Thyroid gland (tissue), 4 donors: ENCODE data around the gene HIVEP3. TPM values are rescaled to one million over a fixed set of nuclear protein-coding genes. Genes with fewer than 3 reads are reported as not detected.

Experiments
- DNase-seq, 2 donors: peaks; one replicate each; pipeline ENCODE4 v3.0.0-alpha.2; 2019
- H3K27ac ChIP-seq, 3 donors: fragments of 200-600 bp; sonication (generic); 1 replicate in 2 of 3; 2 replicates in 1 of 3; pipeline ENCODE4 v1.5.1; 2016 to 2019; ENCODE audit warnings: mild to moderate bottlenecking in 1 of 3, moderate library complexity in 1 of 3
- H3K27me3 ChIP-seq: fragments of 200-600 bp; sonication (generic); one replicate; pipeline ENCODE4 v1.5.1; 2019
- H3K36me3 ChIP-seq, 2 donors: fragments of 200-600 bp; sonication (generic); one replicate each; pipeline ENCODE4 v1.5.1; 2016 to 2019
- H3K4me1 ChIP-seq, 2 donors: fragments of 200-600 bp; sonication (generic); one replicate each; pipeline ENCODE4 v1.5.1; 2017 to 2019
- H3K4me3 ChIP-seq, 3 donors: fragments of 200-600 bp; sonication (generic); replicated peaks in 1 of 3; 1 replicate in 2 of 3; 2 replicates in 1 of 3; pipeline ENCODE4 v1.5.1; 2016; ENCODE audit warnings: mild to moderate bottlenecking in 1 of 3
- H3K9me3 ChIP-seq: fragments of 200-600 bp; sonication (generic); one replicate; pipeline ENCODE4 v1.5.1; 2017
- CTCF ChIP-seq, 6 experiments: fragments of 200-600 bp in 3 of 6; fragments of 450-650 bp in 3 of 6; sonication (generic) in 3 of 6; IDR thresholded peaks; one replicate each; pipeline ENCODE4 v1.5.1; 2016 to 2019; ENCODE audit warnings: antibody characterized with exemption in 6 of 6, mild to moderate bottlenecking in 2 of 6, inconsistent platforms in 1 of 6, moderate library complexity in 1 of 6
- POLR2A ChIP-seq, 2 donors: fragments of 450-650 bp; IDR thresholded peaks; one replicate each; pipeline ENCODE4 v1.6.1; 2017; ENCODE audit warnings: antibody characterized with exemption in 2 of 2, mild to moderate bottlenecking in 2 of 2, moderate library complexity in 1 of 2
- WGBS, 2 donors: methylation state at CpG; one replicate each; pipeline ENCODE4 v1.1.5; 2017; 5-methylcytosine and 5-hydroxymethylcytosine counted together
- intact Hi-C: fragments of 100-400 bp; cut with DNase I; formaldehyde crosslinking; loops from one replicate; pipeline ENCODE4 v1.15.1; 2023
- total RNA-seq, 4 donors: library from RNA; depleted of rRNA; stranded (reverse); fragments of >200 nt; gene quantifications; one replicate each; pipeline ENCODE4 v1.2.3, GENCODE V29; 2016

Gene HIVEP3
- total RNA-seq, 4 donors from 2014 or later, result 9.7 to 13.5 (median 12.5) TPM

- intact Hi-C loops, result no loop called here
- peaks cover 0 to 8% of the 10 kb centered on the region in 2 donors for H3K4me1 ChIP-seq
- no peaks in the 10 kb centered on the region for H3K9me3 ChIP-seq
- H3K27ac ChIP-seq, result no peak overlapping the region
- no peaks in the 10 kb centered on the region for H3K36me3 ChIP-seq
- no peak for TF ChIP-seq POLR2A (IDR thresholded peaks at IDR 0.05)
- no peak for TF ChIP-seq CTCF (IDR thresholded peaks at IDR 0.05)
- WGBS, 2 donors, result 91 to 92% methylated on average over 4 of the region's 4 CpGs
- no peak for DNase-seq
- no peaks in the 10 kb centered on the region for H3K27me3 ChIP-seq
- H3K4me3 ChIP-seq, result no peak overlapping the region
These were observed 46.6 kb downstream of the HIVEP3 start for GRCh38 chr1:41872074-41872473.

- no peak for TF ChIP-seq POLR2A (IDR thresholded peaks at IDR 0.05)
- no peak for TF ChIP-seq CTCF (IDR thresholded peaks at IDR 0.05)
- Histone ChIP-seq H3K4me3 (no peak overlapping the region), H3K27ac (no peak overlapping the region), H3K27me3 (no peaks in the 10 kb centered on the region), H3K36me3 (no peaks in the 10 kb centered on the region), H3K4me1 (peaks cover 0 to 9% of the 10 kb centered on the region in 2 donors), H3K9me3 (no peaks in the 10 kb centered on the region)
- no peak for DNase-seq
- 69 to 76% methylated on average over 7 of the region's 7 CpGs for WGBS, 2 donors
- intact Hi-C loops, result no loop called here
These were observed 48.6 kb downstream of the HIVEP3 start for GRCh38 chr1:41870076-41870562.

- no peaks in the 10 kb centered on the region for H3K27me3 ChIP-seq
- no peak overlapping the region for H3K4me3 ChIP-seq
- DNase-seq, result no peak
- no peaks in the 10 kb centered on the region for H3K36me3 ChIP-seq
- H3K4me1 ChIP-seq, result peaks cover 0 to 8% of the 10 kb centered on the region in 2 donors
- intact Hi-C loops, result no loop called here
- TF ChIP-seq POLR2A (IDR thresholded peaks at IDR 0.05) (no peak), CTCF (IDR thresholded peaks at IDR 0.05) (no peak)
- WGBS, 2 donors, result 85 to 91% methylated on average over 6 of the region's 6 CpGs
- H3K27ac ChIP-seq, result no peak overlapping the region
- H3K9me3 ChIP-seq, result no peaks in the 10 kb centered on the region
These were observed 50.3 kb downstream of the HIVEP3 start for GRCh38 chr1:41868241-41868998.

- no peaks in the 10 kb centered on the region for H3K27me3 ChIP-seq
- WGBS, 2 donors, result 61 to 77% methylated on average over 2 of the region's 2 CpGs
- DNase-seq, result peak; percentile 36 to 58
These were observed 52.4 kb downstream of the HIVEP3 start for GRCh38 chr1:41866285-41866684.

More at GRCh38 chr1:41866285-41866684, 52.4 kb downstream of the HIVEP3 start:
- H3K9me3 ChIP-seq, result no peaks in the 10 kb centered on the region
- TF ChIP-seq CTCF (IDR thresholded peaks at IDR 0.05), result no peak
- no peak for TF ChIP-seq POLR2A (IDR thresholded peaks at IDR 0.05)
- H3K4me1 ChIP-seq, result peaks cover 0 to 8% of the 10 kb centered on the region in 2 donors
- intact Hi-C loops, result no loop called here
- H3K27ac ChIP-seq, result no peak overlapping the region
- no peaks in the 10 kb centered on the region for H3K36me3 ChIP-seq
- no peak overlapping the region for H3K4me3 ChIP-seq
